K562 (cell line): ENCODE measurements around the gene DHRS3. TPM values are rescaled to one million over a fixed set of nuclear protein-coding genes. Genes with fewer than 3 reads are reported as not detected.

Experiments used
- BCOR ChIP-seq: fragments of 450-650 bp; IDR thresholded peaks from 2 replicates; pipeline ENCODE4 v1.6.1; 2016
- ETV5 ChIP-seq: sonication (generic); formaldehyde crosslinking; IDR thresholded peaks from 2 replicates; pipeline ENCODE4 v1.4.0; 2020; ENCODE audit warnings: low read depth, mild to moderate bottlenecking, missing genetic modification reagents
- HOMEZ ChIP-seq: fragments of 250-450 bp; sonication (Bioruptor Pico); IDR thresholded peaks from 2 replicates; pipeline ENCODE4 v1.4.0; 2020; ENCODE audit warnings: mild to moderate bottlenecking, moderate library complexity
- ID3 ChIP-seq, 2 experiments: fragments of 250-450 bp in 1 of 2; fragments of 450-650 bp in 1 of 2; sonication (Bioruptor Pico) in 1 of 2; IDR thresholded peaks; 2 replicates each; pipeline versions ENCODE4 v1.6.1 to v1.8.0; 2016 to 2021; ENCODE audit warnings: mild to moderate bottlenecking in 2 of 2, moderate library complexity in 2 of 2, missing compliant biosample characterization in 1 of 2, missing genetic modification characterization in 1 of 2
- KAT8 ChIP-seq: fragments of 450-650 bp; IDR thresholded peaks from 2 replicates; pipeline ENCODE4 v1.6.1; 2016; ENCODE audit warnings: low read depth, mild to moderate bottlenecking
- NBN ChIP-seq: fragments of 450-650 bp; IDR thresholded peaks from 2 replicates; pipeline ENCODE4 v1.6.1; 2016; ENCODE audit warnings: low read depth, mild to moderate bottlenecking
- PURB ChIP-seq: sonication (generic); formaldehyde crosslinking; IDR thresholded peaks from 2 replicates; pipeline ENCODE4 v1.9.0; 2021; ENCODE audit warnings: low read depth, mild to moderate bottlenecking, missing genetic modification reagents
- SIRT6 ChIP-seq: IDR thresholded peaks from one replicate; pipeline ENCODE4 v1.6.1; 2012; ENCODE audit warnings: low read depth, mild to moderate bottlenecking, control low read depth, inconsistent platforms, low read length, moderate library complexity
- TCF3 ChIP-seq: sonication (generic); formaldehyde crosslinking; IDR thresholded peaks from 2 replicates; pipeline ENCODE4 v1.4.0; 2020; ENCODE audit warnings: mild to moderate bottlenecking, missing genetic modification reagents
- TRIM25 ChIP-seq: fragments of 450-650 bp; IDR thresholded peaks from 2 replicates; pipeline ENCODE4 v1.7.0; 2016; ENCODE audit warnings: borderline replicate concordance
- TSHZ1 ChIP-seq: fragments of 250-450 bp; sonication (Bioruptor Pico); IDR thresholded peaks from 2 replicates; pipeline ENCODE4 v1.4.0; 2020; ENCODE audit warnings: mild to moderate bottlenecking, moderate library complexity
- YY1 ChIP-seq, 3 experiments: IDR thresholded peaks; 2 replicates each; pipeline ENCODE4 v1.6.1; 2011; ENCODE audit warnings: low read length in 2 of 3, mild to moderate bottlenecking in 2 of 3, moderate library complexity in 2 of 3, borderline replicate concordance in 1 of 3, control low read depth in 1 of 3, low read depth in 1 of 3; ENCODE audit not compliant: insufficient read depth in 3 of 3, insufficient replicate concordance in 2 of 3, control insufficient read depth in 1 of 3, insufficient read length in 1 of 3; ENCODE audit errors: extremely low read depth in 1 of 3
- ZBTB7A ChIP-seq: IDR thresholded peaks from 2 replicates; pipeline ENCODE4 v1.6.1; 2011; ENCODE audit warnings: low read depth, mild to moderate bottlenecking, low read length, moderate library complexity, borderline replicate concordance; ENCODE audit not compliant: control insufficient read depth
- ZNF592 ChIP-seq: fragments of 450-650 bp; IDR thresholded peaks from 2 replicates; pipeline ENCODE4 v1.6.1; 2017; ENCODE audit warnings: antibody characterized with exemption, mild to moderate bottlenecking
- polyA plus RNA-seq, 8 experiments: library from polyadenylated mRNA; depleted of rRNA in 4 of 8; stranded (reverse) in 5 of 8; unstranded in 3 of 8; fragments of >200 nt; fragmentation: Nextera tagmentation in 2 of 8; fragmentation: Illumina TruSeq in 1 of 8; extraction: Ambion mirVana in 2 of 8; extraction: Trizol in 1 of 8; gene quantifications; 2 replicates each; pipeline versions ENCODE4 v1.2.1 to v1.2.3, GENCODE V29; 2011 to 2014; ENCODE audit warnings: inconsistent platforms in 1 of 8, missing spikeins in 1 of 8
- total RNA-seq, 7 experiments: library from RNA; depleted of rRNA in 6 of 7; stranded (reverse); fragments of >200 nt in 6 of 7; fragmentation: Illumina TruSeq in 2 of 7; extraction: Trizol in 2 of 7; gene quantifications; 2 replicates each; pipeline versions ENCODE4 v1.2.1 to v1.2.3, GENCODE V29; 2011 to 2021; ENCODE audit warnings: low replicate concordance in 1 of 7

The DHRS3 gene
- total and polyA plus RNA-seq, 9 of the 15 experiments (the other 6 are each of a cell fraction or from before 2014, with no cell fraction given): 21.0 to 116 (median 58.7) TPM

GRCh38 chr1:12548973-12549459, 69.0 kb downstream of the DHRS3 start (continued):
- TF ChIP-seq ID3 (CRISPR knock-in tag; IDR thresholded peaks at IDR 0.05) (no peak), ID3 (tag; IDR thresholded peaks at IDR 0.05) (peak; percentile 97), TSHZ1 (no peak), TCF3 (CRISPR knock-in tag) (peak; percentile 41), ZNF592 (peak; percentile 96), PURB (no peak), ZBTB7A (peak; percentile 59; the same call in 1 of the 2 replicates), YY1 (IDR thresholded peaks at IDR 0.05; ENCODE audit: borderline replicate concordance in 1 of 3, control insufficient read depth in 1 of 3, extremely low read depth in 1 of 3, insufficient read depth in 3 of 3, insufficient read length in 1 of 3, insufficient replicate concordance in 2 of 3, low read depth in 1 of 3, low read length in 2 of 3) (peak in 2 of 3 experiments; percentile 6 to 57), TRIM25 (no peak), HOMEZ (no peak), ETV5 (CRISPR knock-in tag) (peak; percentile 17; the same call in 1 of the 2 replicates), BCOR (no peak), NBN (0 out of 2 replicates have a peak, but pooled peaks have one; percentile 10), KAT8 (no peak), SIRT6 (no peak)
